ENCODE results near the gene SLC50A1.

The SLC50A1 gene

DNA sequence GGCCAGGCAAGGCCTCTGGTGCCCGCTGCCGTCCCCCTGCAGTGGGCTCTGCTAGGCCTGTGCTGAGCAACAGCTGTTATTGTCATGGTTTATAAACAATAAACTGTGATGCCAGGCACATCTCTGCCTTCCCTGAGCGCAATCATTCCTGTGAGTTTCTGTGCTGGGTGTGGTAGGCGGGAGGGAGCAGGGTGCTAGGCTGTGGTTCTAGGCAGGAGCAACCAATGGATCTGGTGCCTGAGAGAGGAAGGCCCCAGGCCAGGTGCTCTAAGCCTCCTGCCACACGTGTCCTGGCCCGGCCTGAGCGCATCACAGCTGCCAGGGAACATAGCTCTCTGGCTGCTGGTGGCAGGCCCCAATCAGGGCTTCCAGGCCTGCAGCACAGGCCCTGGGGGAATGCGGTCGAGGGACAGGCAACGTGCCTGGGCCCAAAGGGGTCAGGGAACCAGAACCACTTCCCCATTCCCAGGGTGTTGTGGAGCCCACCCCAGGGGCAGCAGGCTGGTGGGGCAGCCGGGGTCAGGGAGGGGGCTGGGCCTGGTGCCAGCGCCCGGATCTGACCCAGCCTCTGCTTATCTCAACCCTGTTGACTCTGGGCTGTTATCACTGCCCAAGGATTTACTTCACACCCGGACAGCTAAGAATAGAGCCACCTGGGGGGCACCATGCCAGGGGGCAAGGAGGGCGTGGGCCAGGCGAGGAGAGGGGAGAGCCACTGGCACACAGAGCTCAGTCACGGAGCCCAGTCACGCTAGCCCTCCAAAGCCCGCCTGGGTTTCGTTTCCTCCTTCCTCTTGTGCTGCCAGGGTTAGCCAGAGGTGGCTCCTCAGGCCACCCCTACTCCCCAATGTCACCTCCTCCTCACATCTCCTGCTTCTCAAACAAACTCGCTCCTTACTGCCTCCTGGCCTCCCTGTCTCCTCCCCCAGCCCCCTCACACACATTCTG is 49.5 kb downstream of the SLC50A1 start:
- DNase-seq (ENCODE audit: low read depth): no peak

DNA sequence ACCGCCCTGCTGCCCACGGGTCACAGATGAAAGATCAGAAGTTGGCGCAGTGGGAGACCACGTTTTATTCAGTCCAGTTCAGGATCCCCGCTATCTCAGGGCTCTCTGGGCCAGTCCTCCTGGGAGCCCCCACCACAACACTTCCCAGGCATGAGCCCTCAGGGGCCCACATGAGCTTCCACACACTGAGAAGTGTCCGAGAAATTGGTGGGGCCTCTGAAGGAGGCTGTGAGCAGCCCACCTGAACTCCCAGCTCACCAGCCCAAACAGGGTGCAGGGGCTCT is 50.1 kb downstream of the SLC50A1 start:
- DNase-seq (ENCODE audit: low read depth): no peak

DNA sequence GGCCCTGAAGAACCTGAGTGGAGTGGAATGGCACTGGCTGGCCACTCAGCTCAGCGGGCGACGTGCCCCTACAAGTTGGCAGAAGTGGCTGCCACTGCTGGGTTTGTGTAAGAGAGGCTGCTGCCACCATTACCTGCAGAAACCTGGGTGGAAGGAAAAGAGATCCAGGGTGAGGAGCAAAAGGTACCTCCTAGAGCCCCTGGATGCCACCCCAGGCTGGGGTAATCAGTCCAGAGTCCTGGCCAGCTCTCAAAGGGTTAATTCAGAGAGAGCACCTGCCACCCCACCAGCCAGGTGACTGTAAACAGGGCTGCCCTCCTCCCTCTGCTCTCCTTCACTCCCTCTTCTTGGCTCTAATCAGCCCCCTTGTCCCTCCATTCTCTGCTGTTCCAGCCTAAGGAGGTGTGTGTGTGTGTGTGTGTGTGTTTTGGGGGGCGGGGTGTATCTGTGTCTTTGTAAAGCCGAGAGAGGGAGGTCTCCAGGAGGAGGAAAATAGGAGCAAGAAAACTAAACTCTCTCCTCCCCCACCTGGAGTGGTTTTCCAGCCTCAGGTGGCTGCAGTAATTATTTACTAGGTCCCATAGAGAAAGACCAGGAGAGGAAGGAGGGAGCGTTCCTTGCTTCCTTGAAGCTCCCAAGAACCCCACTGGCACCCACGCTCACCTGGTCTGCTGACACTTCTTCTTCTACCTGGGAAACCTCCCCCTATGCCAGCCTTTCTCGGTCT is 50.6 kb downstream of the SLC50A1 start:
- DNase-seq (ENCODE audit: low read depth): no peak

DNA sequence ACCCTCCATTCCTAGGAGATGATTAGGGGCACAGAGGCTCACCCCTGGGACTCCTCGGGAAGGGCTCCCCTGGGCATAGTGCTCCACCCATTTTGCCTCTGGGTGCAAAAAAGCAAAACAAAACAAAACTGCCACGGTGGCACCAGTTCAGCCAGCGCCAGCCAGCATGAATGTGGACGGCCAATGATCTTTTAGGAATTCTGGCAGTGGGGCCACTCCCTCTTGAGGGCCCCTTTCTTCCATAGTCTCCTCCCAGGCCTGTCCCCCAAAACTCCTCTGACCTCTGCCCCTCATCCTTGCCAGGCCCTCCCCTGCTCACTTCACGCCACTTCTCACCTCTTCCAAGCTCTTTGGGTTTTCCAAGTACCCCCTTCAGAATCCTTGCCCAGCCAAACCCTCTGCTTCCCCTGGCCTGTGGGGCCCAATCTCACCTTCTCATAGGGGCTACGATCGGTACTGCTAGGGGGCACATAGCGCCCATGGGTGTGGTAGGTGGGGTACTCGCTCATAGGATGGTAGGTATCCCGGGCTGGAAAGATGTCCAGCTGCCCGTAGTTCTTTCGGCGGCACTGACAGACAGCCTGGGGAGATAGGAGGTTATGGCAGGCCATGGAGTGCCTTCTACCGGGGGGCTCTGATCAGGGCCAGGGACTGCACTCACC is 51.3 kb downstream of the SLC50A1 start:
- DNase-seq (ENCODE audit: low read depth): no peak

DNA sequence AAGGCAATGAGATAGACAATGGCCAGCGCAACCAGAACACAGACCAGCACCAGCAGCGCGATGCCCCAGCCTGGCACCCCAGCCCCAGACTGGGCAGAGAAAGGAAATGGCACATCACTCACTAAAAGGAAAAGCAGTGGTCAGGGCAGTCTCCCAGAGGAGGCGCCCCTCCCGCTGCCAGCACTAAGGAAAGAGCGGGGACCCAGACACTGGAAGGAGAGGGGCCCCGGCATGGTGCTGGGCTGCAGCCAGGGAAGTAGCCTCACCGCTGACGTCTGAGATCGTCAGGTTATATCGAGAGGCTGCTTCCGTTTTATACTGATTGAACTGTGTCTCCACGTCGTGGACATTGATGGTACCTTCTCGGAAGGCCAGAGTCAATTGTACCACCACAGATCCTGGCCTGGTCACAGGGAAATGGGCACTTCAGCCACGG is 51.8 kb downstream of the SLC50A1 start:
- no peak for DNase-seq (ENCODE audit: low read depth)

DNA sequence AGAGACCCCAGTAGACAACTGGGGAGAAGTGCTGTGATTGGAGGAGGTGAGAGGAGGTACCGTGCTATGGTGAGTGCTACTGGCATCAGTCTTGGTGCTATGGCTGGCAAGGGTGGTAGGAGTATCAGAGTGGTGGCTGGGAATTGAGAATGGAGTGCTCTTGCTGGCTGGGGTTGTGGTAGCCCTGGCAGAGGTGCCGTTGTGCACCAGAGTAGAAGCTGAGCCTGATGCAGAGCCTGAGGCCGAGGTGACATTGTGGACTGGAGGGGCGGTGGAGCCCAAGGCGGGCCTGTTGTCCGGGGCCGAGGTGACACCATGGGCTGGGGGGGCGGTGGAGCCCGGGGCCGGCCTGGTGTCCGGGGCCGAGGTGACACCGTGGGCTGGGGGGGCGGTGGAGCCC is 52.6 kb downstream of the SLC50A1 start:
- DNase-seq (ENCODE audit: low read depth): no peak
